Endothelial cell of umbilical vein (primary cell): ENCODE results near the gene HOXD3. TPM values are rescaled to one million over a fixed set of nuclear protein-coding genes. Genes with fewer than 3 reads are reported as not detected.

Source experiments
- BruUV-seq: library from RNA; stranded (reverse); fragments of 400-500 nt; replicated peaks from 2 replicates; lab custom pipeline; 2021; lab: Mats Ljungman, UMichigan
- CTCF ChIA-PET: fragments of 300-600, 350-600 bp; sonication (Branson Sonifier 250); formaldehyde crosslinking; loops from one replicate; lab custom pipeline; 2021; ENCODE audit warnings: antibody characterized with exemption, inconsistent platforms; lab: Charles Lee
- POLR2A ChIA-PET: fragments of 300-600, 350-600 bp; sonication (Branson Sonifier 250); formaldehyde crosslinking; loops from one replicate; lab custom pipeline; 2021; ENCODE audit warnings: antibody characterized with exemption, inconsistent platforms; lab: Charles Lee
- DNase-seq: peaks from one replicate; pipeline ENCODE4 v3.0.0-alpha.2; 2011; ENCODE audit warnings: low read depth, low spot score
- FAIRE-seq: peaks from 2 replicates; lab custom pipeline; 2011; peaks lifted over from hg19 to GRCh38; lab: Jason Lieb, UNC
- H2AFZ ChIP-seq: 2 replicates; pipeline ENCODE4 v1.6.0; 2012; ENCODE audit warnings: low read depth, low read length, control low read depth, inconsistent platforms
- H3K27ac ChIP-seq: 2 replicates; pipeline ENCODE4 v1.5.1; 2011; ENCODE audit warnings: low read depth, mild to moderate bottlenecking, control low read depth, low read length, moderate library complexity; ENCODE audit not compliant: insufficient read depth
- H3K27me3 ChIP-seq, 2 experiments: 2 replicates each; pipeline versions ENCODE4 v1.6.0 to v1.6.1; 2011; ENCODE audit warnings: low read length in 2 of 2, mixed read lengths in 1 of 2; ENCODE audit not compliant: control insufficient read depth in 2 of 2, insufficient read depth in 2 of 2
- H3K36me3 ChIP-seq, 2 experiments: 2 replicates in 1 of 2; 3 replicates in 1 of 2; pipeline ENCODE4 v1.5.1; 2011; ENCODE audit warnings: low read length in 2 of 2, mild to moderate bottlenecking in 1 of 2, moderate library complexity in 1 of 2; ENCODE audit not compliant: control insufficient read depth in 2 of 2, insufficient read depth in 2 of 2; ENCODE audit errors: extremely low read depth in 1 of 2
- H3K4me1 ChIP-seq: 3 replicates; pipeline ENCODE4 v1.5.1; 2011; ENCODE audit warnings: mild to moderate bottlenecking, low read length; ENCODE audit not compliant: control insufficient read depth, insufficient read depth; ENCODE audit errors: extremely low read depth
- H3K4me2 ChIP-seq: 2 replicates; pipeline ENCODE4 v1.6.1; 2011; ENCODE audit warnings: low read length, control low read depth, mixed read lengths; ENCODE audit not compliant: insufficient read depth
- H3K4me3 ChIP-seq, 3 experiments: fragments of 200-600 bp in 1 of 3; sonication (generic), shearing (Covaris generic) in 1 of 3; replicated peaks in 1 of 3; 2 replicates each; pipeline ENCODE4 v1.5.1; 2011 to 2016; ENCODE audit warnings: control low read depth in 3 of 3, low read length in 3 of 3, mild to moderate bottlenecking in 2 of 3, inconsistent platforms in 1 of 3, low read depth in 1 of 3, moderate library complexity in 1 of 3; ENCODE audit not compliant: insufficient read depth in 1 of 3
- H3K79me2 ChIP-seq: 2 replicates; pipeline ENCODE4 v1.6.0; 2012; ENCODE audit warnings: low read length, inconsistent platforms; ENCODE audit not compliant: control insufficient read depth, insufficient read depth
- H3K9ac ChIP-seq: replicated peaks from 2 replicates; pipeline ENCODE3; 2011; ENCODE audit warnings: low read length, control low read depth; ENCODE audit not compliant: insufficient read depth; ENCODE audit errors: extremely low read depth
- H3K9me1 ChIP-seq: replicated peaks from 3 replicates; pipeline ENCODE4 v1.6.0; 2011; ENCODE audit warnings: mild to moderate bottlenecking, low read length; ENCODE audit not compliant: control insufficient read depth, insufficient read depth; ENCODE audit errors: extremely low read depth
- H3K9me3 ChIP-seq: replicated peaks from 2 replicates; pipeline ENCODE4 v1.5.1; 2012; ENCODE audit warnings: low read length, inconsistent platforms; ENCODE audit not compliant: control insufficient read depth, insufficient read depth
- H4K20me1 ChIP-seq: replicated peaks from 2 replicates; pipeline ENCODE3; 2011; ENCODE audit warnings: mild to moderate bottlenecking, low read length; ENCODE audit not compliant: control insufficient read depth, insufficient read depth; ENCODE audit errors: extremely low read depth
- EZH2 ChIP-seq: IDR thresholded peaks from 2 replicates; pipeline ENCODE4 v1.6.1; 2012; ENCODE audit warnings: borderline replicate concordance, low read depth, mild to moderate bottlenecking, moderate library complexity, low read length, inconsistent platforms; ENCODE audit not compliant: severe bottlenecking
- GATA2 ChIP-seq: IDR thresholded peaks from 2 replicates; pipeline ENCODE4 v1.7.0; 2011; ENCODE audit warnings: low read depth, mild to moderate bottlenecking, moderate library complexity, mixed read lengths, low read length; ENCODE audit not compliant: insufficient read length, insufficient read depth
- MYC ChIP-seq: IDR thresholded peaks from one replicate; pipeline ENCODE4 v1.6.1; 2011; ENCODE audit warnings: mild to moderate bottlenecking, low read depth, low read length
- POLR2AphosphoS5 ChIP-seq: IDR thresholded peaks from 2 replicates; pipeline ENCODE4 v1.6.1; 2012; ENCODE audit warnings: low read depth, mild to moderate bottlenecking, control low read depth, low read length, moderate library complexity; ENCODE audit not compliant: insufficient read depth
- dilution Hi-C: fragments of 300-500 bp; cut with MboI; formaldehyde crosslinking; loops from one replicate; pipeline ENCODE4 v1.15.0; 2019; ENCODE audit warnings: low sequenced_read_pairs; ENCODE audit not compliant: extremely low pct_ligation_motif_present
- intact Hi-C: fragments of 100-400 bp; cut with micrococcal nuclease; formaldehyde crosslinking; loops from one replicate; pipeline ENCODE4 v1.10.0; 2022
- polyA plus RNA-seq, 4 experiments: library from polyadenylated mRNA; depleted of rRNA in 3 of 4; stranded (reverse) in 3 of 4; unstranded in 1 of 4; fragments of >200 nt; gene quantifications; 2 replicates each; pipeline versions ENCODE4 v1.2.1 to v1.2.3, GENCODE V29; 2011 to 2012; ENCODE audit warnings: missing spikeins in 1 of 4
- total RNA-seq: library from RNA; stranded (reverse); gene quantifications from 2 replicates; pipeline ENCODE4 v1.2.3, GENCODE V29; 2021

HOXD3 gene
- total and polyA plus RNA-seq, 2 donors (not counting 3 experiments of a cell fraction or from before 2014, with no cell fraction given), result 2.9 to 20.9 TPM

DNA sequence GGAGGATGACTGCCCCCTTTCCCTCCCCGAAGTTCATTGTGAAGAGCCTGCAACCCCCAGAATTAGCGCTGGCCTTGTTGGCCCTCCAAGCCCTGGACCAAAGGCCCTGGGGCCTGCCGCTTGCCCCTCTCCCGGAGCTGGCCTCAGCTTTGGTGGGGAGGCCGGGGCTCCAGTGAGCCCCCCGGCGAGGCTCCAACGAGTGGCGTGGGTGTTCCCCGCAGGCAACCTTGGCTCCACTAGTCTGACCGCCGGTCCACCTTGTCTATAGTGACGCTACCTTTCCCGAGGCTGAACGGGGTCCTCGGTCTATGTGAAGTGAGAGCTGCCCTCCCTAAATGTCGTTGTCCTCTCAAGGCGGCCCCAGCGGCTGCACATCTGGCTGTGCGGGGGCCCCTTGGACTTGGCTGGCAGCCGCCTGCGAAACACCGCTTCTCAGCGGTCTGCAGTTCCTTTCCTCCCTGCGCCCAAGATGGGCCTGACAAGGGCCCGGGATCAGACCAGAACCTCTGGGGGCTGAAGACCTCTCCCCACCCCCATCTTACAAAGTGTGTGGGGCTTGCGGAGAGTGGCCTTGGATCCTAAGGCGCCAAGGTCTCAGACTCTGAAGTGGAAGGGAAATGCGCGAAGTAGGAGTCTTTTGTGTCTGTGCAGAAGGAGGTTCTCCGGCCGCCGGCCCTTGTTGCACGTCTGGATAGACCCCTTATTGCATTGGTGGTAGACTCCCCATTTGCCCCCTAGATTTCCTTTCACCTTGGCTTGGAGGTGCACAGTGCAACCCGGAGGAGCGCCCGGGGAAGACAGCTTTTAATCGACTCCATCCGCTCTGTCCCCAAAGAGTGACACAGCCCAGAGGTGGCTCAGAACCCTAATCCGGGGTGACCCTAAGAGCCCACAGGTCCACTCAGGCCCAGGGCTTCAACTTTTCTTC lies 44.5 kb upstream of the HOXD3 start:
- no peak overlapping the region for H2AFZ ChIP-seq
- ChIA-PET POLR2A (no interaction called here), CTCF (interaction anchor here (0.9 to 4.3 kb wide), 11 partner anchors 9 to 1036 kb away, joined by 3 to 24 read pairs (median 15); partner anchors contain the start of gene HOXD9)
- peaks cover 82 to 98% of the 10 kb centered on the region in 2 experiments for H3K27me3 ChIP-seq
- H3K9ac ChIP-seq, result no peak overlapping the region
- no peaks in the 10 kb centered on the region for H3K79me2 ChIP-seq
- H4K20me1 ChIP-seq, result no peaks in the 10 kb centered on the region
- peaks cover 4% of the 10 kb centered on the region for H3K4me1 ChIP-seq
- H3K4me2 ChIP-seq, result no peak overlapping the region
- H3K27ac ChIP-seq, result no peak overlapping the region
- no TSS peak for BruUV-seq
- FAIRE-seq (no peak), DNase-seq (no peak)
- dilution Hi-C loops (no loop called here), intact Hi-C loops (no loop called here)
- H3K4me3 ChIP-seq, result no peak overlapping the region
- H3K9me3 ChIP-seq, result no peaks in the 10 kb centered on the region
- H3K36me3 ChIP-seq, result no peaks in the 10 kb centered on the region
- no peak for TF ChIP-seq MYC
- TF ChIP-seq EZH2, result peak; percentile 98
- no peaks in the 10 kb centered on the region for H3K9me1 ChIP-seq

DNA sequence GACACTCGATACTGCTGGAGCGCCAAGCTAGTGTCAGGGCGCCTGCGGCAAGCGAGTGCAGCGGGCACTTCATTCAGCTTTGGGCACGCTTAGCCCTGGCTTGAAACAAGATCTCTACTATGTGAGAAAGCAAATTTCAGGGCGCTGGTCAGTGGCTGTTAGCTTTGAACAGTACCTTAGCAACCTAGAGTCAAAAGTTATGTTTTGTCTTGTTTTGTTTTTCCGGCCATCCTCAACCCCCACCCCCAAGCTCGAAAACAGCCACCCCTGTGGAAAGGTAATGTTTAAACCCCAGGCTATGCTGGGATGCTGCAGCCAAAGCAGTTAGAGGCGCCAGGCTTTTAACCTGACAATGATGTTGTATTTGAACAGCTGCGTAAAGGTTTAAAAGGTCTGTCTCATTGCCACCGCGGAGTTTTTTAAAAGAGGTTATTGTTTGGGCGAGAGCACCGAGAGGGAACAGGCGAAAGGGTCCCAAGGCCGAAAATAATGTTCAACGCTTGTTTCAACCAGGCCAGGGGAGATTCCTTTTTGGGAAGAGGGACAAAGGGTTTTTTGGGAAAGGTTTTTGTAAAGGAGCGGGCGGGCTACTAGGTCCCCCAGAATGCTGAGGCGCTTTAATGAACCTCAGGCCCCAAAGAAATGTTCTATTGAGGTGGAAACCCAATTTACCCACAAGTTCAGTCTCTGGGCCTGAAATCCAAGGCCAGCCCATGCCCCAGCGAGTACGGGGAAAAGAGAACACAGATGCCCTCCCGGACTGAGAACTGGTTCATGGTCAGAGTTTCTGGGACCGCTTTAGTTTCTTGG lies 42.8 kb upstream of the HOXD3 start:
- Histone ChIP-seq H3K27me3 (peaks cover 86 to 98% of the 10 kb centered on the region in 2 experiments), H3K9me3 (no peaks in the 10 kb centered on the region), H3K36me3 (no peaks in the 10 kb centered on the region), H3K4me2 (no peak overlapping the region), H3K9ac (no peak overlapping the region), H3K9me1 (no peaks in the 10 kb centered on the region), H3K4me3 (no peak overlapping the region), H2AFZ (no peak overlapping the region), H4K20me1 (no peaks in the 10 kb centered on the region), H3K27ac (no peak overlapping the region), H3K4me1 (peaks cover 4% of the 10 kb centered on the region), H3K79me2 (no peaks in the 10 kb centered on the region)
- POLR2A ChIA-PET, result no interaction called here
- intact Hi-C loops, result no loop called here
- dilution Hi-C loops, result no loop called here
- no TSS peak for BruUV-seq
- CTCF ChIA-PET, result interaction anchor here (0.8 to 4.3 kb wide), 9 partner anchors 8 to 1048 kb away, joined by 4 to 22 read pairs (median 5); partner anchors contain the start of gene HOXD9
- no peak for DNase-seq
- TF ChIP-seq POLR2AphosphoS5 (no peak), EZH2 (peak; percentile 62), GATA2 (no peak), MYC (no peak)
- no peak for FAIRE-seq
